Stimulated activated CD8-positive, alpha-beta memory T cell treated with anti-CD3 and anti-CD28 coated beads, Interleukin-12 subunit alpha, Interleukin-12 subunit beta, amount 100 ng/mL, for 24 hours (primary cell): Measurements from ENCODE around the gene BARHL1.

Experiments used
- DNase-seq: peaks from one replicate; pipeline ENCODE4 v3.0.0-alpha.2; 2020; ENCODE audit errors: extremely low read depth

The BARHL1 gene

DNA sequence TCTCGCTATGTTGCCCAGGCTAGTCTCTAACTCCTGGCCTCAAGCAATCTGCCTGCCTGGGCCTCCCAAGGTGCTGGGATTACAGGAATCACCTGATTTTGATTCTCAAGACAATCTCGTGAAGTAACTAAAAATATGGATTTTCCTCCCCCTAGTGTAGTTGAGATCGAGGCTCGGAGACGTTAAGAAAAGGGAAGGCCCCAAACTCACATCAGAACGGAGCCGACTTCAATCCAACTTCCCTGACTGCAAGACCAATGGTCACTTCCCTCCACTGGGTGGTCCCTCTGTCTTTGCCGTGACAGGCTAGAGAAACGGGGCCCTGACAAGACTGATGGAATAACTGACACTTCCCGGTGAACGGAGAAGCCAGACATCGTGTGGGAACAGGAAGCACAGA lies 28.3 kb downstream of the BARHL1 start:
- no peak for DNase-seq

GRCh38 chr9:132614324-132614723 lies 31.9 kb downstream of the BARHL1 start:
- no peak for DNase-seq

- no peak for DNase-seq
These were observed 33.4 kb downstream of the BARHL1 start for GRCh38 chr9:132615774-132616173.

GRCh38 chr9:132616725-132617124 lies 34.3 kb downstream of the BARHL1 start:
- no peak for DNase-seq

DNA sequence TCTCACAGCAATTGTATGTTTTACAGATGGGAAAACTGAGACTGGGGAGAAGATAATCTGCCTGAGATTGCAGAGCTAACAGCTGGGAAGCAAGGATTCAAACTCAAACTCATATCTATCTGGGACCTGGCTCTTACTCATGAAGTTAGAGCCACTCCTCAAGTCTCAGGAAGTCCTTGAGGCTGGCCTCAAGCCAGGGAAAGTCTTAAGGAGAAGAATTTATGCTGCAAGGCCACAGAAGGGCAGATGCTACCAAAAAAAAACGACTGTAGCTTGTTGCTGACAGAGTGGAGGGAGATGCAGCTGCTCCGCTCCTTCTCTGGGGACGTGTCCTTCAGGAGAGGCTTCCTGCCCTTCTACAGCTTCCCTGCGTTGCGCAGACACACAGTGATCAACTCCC lies 39.8 kb downstream of the BARHL1 start:
- DNase-seq: no peak

DNA sequence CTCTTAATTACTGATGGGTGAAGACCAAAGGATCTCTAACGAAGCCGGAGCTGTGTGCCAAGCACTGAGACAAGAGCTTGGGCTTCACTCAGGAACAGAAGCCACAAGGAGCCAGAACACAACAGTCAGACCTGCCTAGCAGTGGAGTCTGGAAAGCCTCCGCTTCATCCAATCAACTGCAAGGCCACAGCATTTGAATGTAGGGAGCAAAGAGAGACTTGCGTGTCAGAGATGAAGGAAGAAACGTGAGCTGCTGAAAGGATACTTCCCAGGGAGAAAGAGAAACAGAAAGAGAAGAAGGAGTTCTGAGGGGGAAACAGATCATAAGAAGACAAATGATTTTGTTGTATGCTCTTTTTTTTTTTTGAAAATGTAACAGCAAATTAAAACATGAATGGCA lies 43.9 kb downstream of the BARHL1 start:
- no peak for DNase-seq

- no peak for DNase-seq
These were observed 44.7 kb downstream of the BARHL1 start for GRCh38 chr9:132627106-132627505.

GRCh38 chr9:132627594-132627993 lies 45.2 kb downstream of the BARHL1 start:
- DNase-seq: no peak

GRCh38 chr9:132628746-132629145 lies 46.3 kb downstream of the BARHL1 start:
- no peak for DNase-seq

- no peak for DNase-seq
These were observed 47.7 kb downstream of the BARHL1 start for GRCh38 chr9:132630116-132630515.

DNA sequence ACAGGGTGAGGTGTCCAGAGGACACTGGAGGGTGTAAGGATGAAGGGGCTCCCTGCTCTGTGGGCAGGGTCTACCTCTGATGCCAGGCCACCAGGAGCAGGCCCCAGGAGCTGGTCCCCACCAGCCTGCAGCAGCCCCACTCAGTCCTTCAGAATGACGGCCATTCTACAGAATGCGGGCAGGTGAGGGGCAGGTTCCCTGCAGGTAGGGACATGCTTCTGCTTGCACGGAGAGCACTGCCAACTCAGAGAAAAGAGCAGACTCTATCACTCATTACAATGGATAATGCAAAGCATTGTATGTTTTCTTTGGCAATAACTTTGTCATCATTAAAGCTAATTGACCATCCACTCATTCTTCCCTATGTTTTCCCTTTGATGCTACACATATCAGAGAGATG lies 48.4 kb downstream of the BARHL1 start:
- DNase-seq: no peak

GRCh38 chr9:132631280-132631679 lies 48.9 kb downstream of the BARHL1 start:
- no peak for DNase-seq

- DNase-seq: no peak
These were observed 49.3 kb downstream of the BARHL1 start for GRCh38 chr9:132631685-132632084.

DNA sequence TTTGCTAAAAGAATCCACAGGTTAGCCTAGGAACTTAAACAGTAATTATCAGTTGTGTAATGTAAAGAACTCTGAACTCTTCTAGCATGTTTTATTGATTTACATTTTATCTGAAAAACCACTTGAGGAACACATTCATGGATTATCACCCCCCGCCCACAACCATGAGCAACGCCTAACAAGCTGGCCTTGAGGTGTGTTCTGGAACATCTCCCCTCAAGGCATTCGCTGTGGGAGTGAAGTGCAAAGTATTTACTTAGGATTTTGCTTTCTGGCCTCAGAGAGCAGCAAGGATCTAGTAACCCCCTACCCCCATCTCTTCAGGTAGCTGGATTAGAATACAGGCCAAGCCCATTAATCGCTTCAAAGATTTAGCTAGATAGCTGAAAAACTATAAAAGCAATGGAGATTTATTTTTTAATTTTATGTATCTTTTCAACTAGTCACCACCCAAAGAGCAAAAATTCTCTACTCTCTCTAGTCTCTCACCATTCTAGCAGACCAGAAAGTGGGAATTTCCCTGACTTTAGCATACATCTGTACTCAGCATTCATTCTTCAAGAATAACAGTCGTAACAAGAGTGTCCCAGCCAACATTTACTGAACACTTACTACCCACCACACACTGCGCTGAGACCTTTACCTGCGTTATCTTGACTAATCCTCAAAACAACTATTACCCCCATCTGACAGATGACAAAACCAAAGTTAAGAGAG lies 50.2 kb downstream of the BARHL1 start:
- DNase-seq: no peak

DNA sequence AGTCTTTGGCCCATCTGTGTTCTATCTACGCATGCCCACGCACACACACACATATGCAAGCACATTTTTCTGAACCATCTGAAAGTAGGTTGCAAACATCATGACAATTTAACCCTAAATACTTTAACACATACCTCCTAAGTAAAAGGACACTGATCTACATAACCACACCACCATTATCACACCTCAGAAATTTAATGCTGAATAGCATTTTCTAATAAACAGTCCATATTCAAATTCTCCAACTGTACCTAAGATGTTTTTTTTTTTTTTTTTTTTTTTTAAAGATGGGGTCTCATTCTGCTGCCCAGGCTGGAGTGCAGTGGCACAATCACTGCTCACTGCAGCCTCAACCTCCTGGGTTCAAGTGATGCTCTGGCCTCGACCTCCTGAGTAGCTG lies 51.9 kb downstream of the BARHL1 start:
- no peak for DNase-seq

GRCh38 chr9:132637351-132637750 lies 54.9 kb downstream of the BARHL1 start:
- DNase-seq: no peak

GRCh38 chr9:132637801-132638200 lies 55.4 kb downstream of the BARHL1 start:
- no peak for DNase-seq

- no peak for DNase-seq
These were observed 55.8 kb downstream of the BARHL1 start for GRCh38 chr9:132638240-132638639.

- no peak for DNase-seq
These were observed 56.9 kb downstream of the BARHL1 start for GRCh38 chr9:132639322-132639721.
